GM13976 (cell line): Measurements from ENCODE around the gene EIF4G3.
"Not testable (repeated sequence)": the region's sequence is repeated elsewhere in the genome, so short reads cannot be mapped to it uniquely, and the experiment has no call there.

Source experiments
- DNase-seq: peaks from one replicate; pipeline ENCODE4 v3.0.0; 2012; ENCODE audit warnings: low spot score
- CTCF ChIP-seq: IDR thresholded peaks from 2 replicates; pipeline ENCODE4 v1.5.1; 2012; ENCODE audit warnings: borderline replicate concordance, mild to moderate bottlenecking; ENCODE audit not compliant: insufficient read depth; ENCODE audit errors: extremely low read depth, missing control alignments, control extremely low read depth
- in situ Hi-C: fragments of 300-500 bp; cut with MboI; formaldehyde crosslinking; loops from one replicate; pipeline ENCODE4 v1.12.0; 2022; ENCODE audit warnings: low sequenced_read_pairs, mixed read lengths, inconsistent platforms; ENCODE audit not compliant: unreplicated experiment

EIF4G3 gene

GRCh38 chr1:21200767-21201166, 24.1 kb upstream of the EIF4G3 start:
- no peak for DNase-seq
- in situ Hi-C loops: loop anchor here (25.0 kb wide), 1 partner anchor 663 kb away; no protein-coding TSS in a partner anchor
- no peak for TF ChIP-seq CTCF

- in situ Hi-C loops: loop anchor here (10.0 to 25.0 kb wide), 2 partner anchors 212 to 504 kb away; no protein-coding TSS in a partner anchor
- no peak for TF ChIP-seq CTCF
- DNase-seq: no peak
Measured at GRCh38 chr1:21198929-21199328, 22.2 kb upstream of the EIF4G3 start.

GRCh38 chr1:21192871-21193270, 16.2 kb upstream of the EIF4G3 start:
- in situ Hi-C loops: loop anchor here (10.0 to 25.0 kb wide), 2 partner anchors 206 to 498 kb away; no protein-coding TSS in a partner anchor
- TF ChIP-seq CTCF: no peak
- no peak for DNase-seq

GRCh38 chr1:21192284-21192683, 15.6 kb upstream of the EIF4G3 start:
- in situ Hi-C loops: loop anchor here (10.0 to 25.0 kb wide), 2 partner anchors 205 to 497 kb away; no protein-coding TSS in a partner anchor
- DNase-seq: no peak
- no peak for TF ChIP-seq CTCF

- in situ Hi-C loops: loop anchor here (10.0 to 25.0 kb wide), 2 partner anchors 203 to 496 kb away; no protein-coding TSS in a partner anchor
- not testable (repeated sequence) for DNase-seq
Measured at GRCh38 chr1:21190771-21191170, 14.1 kb upstream of the EIF4G3 start.

GRCh38 chr1:21189906-21190500, 13.3 kb upstream of the EIF4G3 start:
- no peak for TF ChIP-seq CTCF
- DNase-seq: no peak
- in situ Hi-C loops: loop anchor here (10.0 to 25.0 kb wide), 2 partner anchors 203 to 495 kb away; no protein-coding TSS in a partner anchor

GRCh38 chr1:21189421-21189820, 12.7 kb upstream of the EIF4G3 start:
- DNase-seq: no peak
- in situ Hi-C loops: loop anchor here (25.0 kb wide), 1 partner anchor 202 kb away; no protein-coding TSS in a partner anchor
- no peak for TF ChIP-seq CTCF
